ENCODE results near the gene SNRPA1.

The SNRPA1 gene

GRCh38 chr15:101264911-101265641, 30.0 kb downstream of the SNRPA1 start:
- TF ChIP-seq GATA2 (IDR thresholded peaks at IDR 0.05; ENCODE audit: low read depth, low read length) (no peak), GATA3 (IDR thresholded peaks at IDR 0.05; ENCODE audit: low read depth, low read length) (no peak)

- TF ChIP-seq GATA2 (IDR thresholded peaks at IDR 0.05; ENCODE audit: low read depth, low read length) (no peak), GATA3 (IDR thresholded peaks at IDR 0.05; ENCODE audit: low read depth, low read length) (no peak)
Observed at GRCh38 chr15:101264011-101264410, 31.0 kb downstream of the SNRPA1 start.

- TF ChIP-seq GATA2 (IDR thresholded peaks at IDR 0.05; ENCODE audit: low read depth, low read length) (no peak), GATA3 (IDR thresholded peaks at IDR 0.05; ENCODE audit: low read depth, low read length) (no peak)
Observed at GRCh38 chr15:101262551-101262950, 32.5 kb downstream of the SNRPA1 start.

- TF ChIP-seq GATA3 (IDR thresholded peaks at IDR 0.05; ENCODE audit: low read depth, low read length) (no peak), GATA2 (IDR thresholded peaks at IDR 0.05; ENCODE audit: low read depth, low read length) (no peak)
Observed at GRCh38 chr15:101258238-101259144, 36.6 kb downstream of the SNRPA1 start.

- TF ChIP-seq GATA2 (IDR thresholded peaks at IDR 0.05; ENCODE audit: low read depth, low read length) (no peak), GATA3 (IDR thresholded peaks at IDR 0.05; ENCODE audit: low read depth, low read length) (no peak)
Observed at GRCh38 chr15:101256757-101257156, 38.3 kb downstream of the SNRPA1 start.

- TF ChIP-seq GATA2 (IDR thresholded peaks at IDR 0.05; ENCODE audit: low read depth, low read length) (no peak), GATA3 (IDR thresholded peaks at IDR 0.05; ENCODE audit: low read depth, low read length) (no peak)
Observed at GRCh38 chr15:101255615-101256241, 39.3 kb downstream of the SNRPA1 start.

- TF ChIP-seq GATA3 (IDR thresholded peaks at IDR 0.05; ENCODE audit: low read depth, low read length): no peak
- TF ChIP-seq GATA2 (IDR thresholded peaks at IDR 0.05; ENCODE audit: low read depth, low read length): no peak
Observed at GRCh38 chr15:101255051-101255395, 40.0 kb downstream of the SNRPA1 start.

GRCh38 chr15:101254157-101255050, 40.6 kb downstream of the SNRPA1 start:
- no peak for TF ChIP-seq GATA3 (IDR thresholded peaks at IDR 0.05; ENCODE audit: low read depth, low read length)

GRCh38 chr15:101252836-101253235, 42.2 kb downstream of the SNRPA1 start:
- TF ChIP-seq GATA2 (IDR thresholded peaks at IDR 0.05; ENCODE audit: low read depth, low read length) (no peak), GATA3 (IDR thresholded peaks at IDR 0.05; ENCODE audit: low read depth, low read length) (no peak)

- no peak for TF ChIP-seq GATA3 (IDR thresholded peaks at IDR 0.05; ENCODE audit: low read depth, low read length)
- TF ChIP-seq GATA2 (IDR thresholded peaks at IDR 0.05; ENCODE audit: low read depth, low read length): no peak
Observed at GRCh38 chr15:101251830-101252820, 42.9 kb downstream of the SNRPA1 start, which contains the start of gene CHSY1. Gene CHSY1 (minus strand): TSS chr15:101252048. CDS start chr15:101251456, 592 bp downstream.

- no peak for TF ChIP-seq GATA2 (IDR thresholded peaks at IDR 0.05; ENCODE audit: low read depth, low read length)
- no peak for TF ChIP-seq GATA3 (IDR thresholded peaks at IDR 0.05; ENCODE audit: low read depth, low read length)
Observed at GRCh38 chr15:101250873-101251829, 43.9 kb downstream of the SNRPA1 start.
